OCI-LY3 (cell line): ENCODE data around the gene MYRF.

Source experiments
- H2AFZ ChIP-seq: fragments of 200-600, 300-600 bp; shearing (Covaris generic); 2 replicates; pipeline ENCODE4 v1.6.0; 2014; ENCODE audit warnings: antibody characterized with exemption, low read depth, low read length
- H3K27ac ChIP-seq: fragments of 200-600, 300-600 bp; sonication (generic); 2 replicates; pipeline ENCODE4 v1.5.1; 2014; ENCODE audit warnings: mild to moderate bottlenecking, low read length, moderate library complexity, mixed read lengths
- H3K27me3 ChIP-seq: fragments of 200-600, 300-600 bp; sonication (generic); 2 replicates; pipeline ENCODE4 v1.6.1; 2014; ENCODE audit warnings: low read depth, low read length, mixed read lengths
- H3K36me3 ChIP-seq: fragments of 200-600, 300-600 bp; sonication (generic); replicated peaks from 2 replicates; pipeline ENCODE3; 2014; ENCODE audit warnings: low read depth, low read length, mixed read lengths
- H3K4me1 ChIP-seq: fragments of 300-600, 200-600 bp; sonication (generic); 2 replicates; pipeline ENCODE4 v1.6.1; 2014; ENCODE audit warnings: low read length, mixed read lengths
- H3K4me2 ChIP-seq: fragments of 200-600, 300-600 bp; sonication (generic); 2 replicates; pipeline ENCODE4 v1.6.1; 2014; ENCODE audit warnings: low read length, mixed read lengths
- H3K4me3 ChIP-seq: fragments of 300-600, 200-600 bp; sonication (generic); 2 replicates; pipeline ENCODE4 v1.5.1; 2014; ENCODE audit warnings: antibody characterized with exemption, mild to moderate bottlenecking, low read length, moderate library complexity
- H3K79me2 ChIP-seq: fragments of 300-600, 200-600 bp; shearing (Covaris generic); 2 replicates; pipeline ENCODE4 v1.6.1; 2014; ENCODE audit warnings: mild to moderate bottlenecking, low read length, mixed read lengths
- H3K9ac ChIP-seq: fragments of 300-600, 200-600 bp; shearing (Covaris generic); 2 replicates; pipeline ENCODE4 v1.6.0; 2014; ENCODE audit warnings: mild to moderate bottlenecking, low read length, moderate library complexity
- H3K9me3 ChIP-seq: fragments of 200-600, 300-600 bp; shearing (Covaris generic); 2 replicates; pipeline ENCODE4 v1.6.1; 2014; ENCODE audit warnings: low read length, mixed read lengths; ENCODE audit not compliant: insufficient read depth
- H4K20me1 ChIP-seq: fragments of 200-600, 300-600 bp; sonication (generic); 2 replicates; pipeline ENCODE4 v1.6.1; 2016; ENCODE audit warnings: low read length, mixed read lengths; ENCODE audit not compliant: insufficient read depth
- CTCF ChIP-seq: fragments of 200-600, 300-600 bp; sonication (generic); IDR thresholded peaks from 2 replicates; pipeline ENCODE4 v1.5.1; 2014; ENCODE audit warnings: antibody characterized with exemption, low read length, low read depth
- EZH2phosphoT487 ChIP-seq: fragments of 200-600 bp; shearing (Covaris generic); IDR thresholded peaks from 2 replicates; pipeline ENCODE4 v1.6.1; 2018; ENCODE audit warnings: antibody characterized with exemption, mixed run types, low read depth

MYRF gene

GRCh38 chr11:61797263-61797944, 45.0 kb downstream of the MYRF start:
- Histone ChIP-seq H3K4me3 (no peak overlapping the region), H4K20me1 (peaks cover 14% of the 10 kb centered on the region; the same call in 1 of the 2 replicates), H3K36me3 (peaks cover 62% of the 10 kb centered on the region), H3K4me2 (no peak overlapping the region), H3K27ac (no peak overlapping the region), H3K9ac (no peak overlapping the region), H3K27me3 (no peaks in the 10 kb centered on the region), H3K79me2 (peaks cover 96% of the 10 kb centered on the region), H3K4me1 (peaks cover 35% of the 10 kb centered on the region), H2AFZ (no peak overlapping the region), H3K9me3 (no peaks in the 10 kb centered on the region)
- no peak for TF ChIP-seq EZH2phosphoT487
- peak; percentile 97 for TF ChIP-seq CTCF

GRCh38 chr11:61799665-61800284, 47.3 kb downstream of the MYRF start:
- Histone ChIP-seq H3K27ac (peak overlapping the region; percentile 43), H4K20me1 (peaks cover 18% of the 10 kb centered on the region; the same call in 1 of the 2 replicates), H3K9ac (no peak overlapping the region), H3K27me3 (no peaks in the 10 kb centered on the region), H3K4me2 (peak overlapping the region; percentile 5; the same call in 1 of the 2 replicates), H2AFZ (no peak overlapping the region), H3K4me3 (no peak overlapping the region; the same call in 1 of the 2 replicates), H3K36me3 (peaks cover 79% of the 10 kb centered on the region), H3K79me2 (peaks cover 81% of the 10 kb centered on the region), H3K9me3 (no peaks in the 10 kb centered on the region), H3K4me1 (peaks cover 25% of the 10 kb centered on the region)
- no peak for TF ChIP-seq CTCF
- TF ChIP-seq EZH2phosphoT487 = no peak

- no peak overlapping the region for H3K9ac ChIP-seq
- peaks cover 73% of the 10 kb centered on the region for H3K79me2 ChIP-seq
- no peak for TF ChIP-seq EZH2phosphoT487
- H3K9me3 ChIP-seq = no peaks in the 10 kb centered on the region
- H3K4me1 ChIP-seq = peaks cover 21% of the 10 kb centered on the region
- H3K4me2 ChIP-seq = no peak overlapping the region
- H3K27ac ChIP-seq = no peak overlapping the region
- H3K36me3 ChIP-seq = peaks cover 81% of the 10 kb centered on the region
- peaks cover 18% of the 10 kb centered on the region; the same call in 1 of the 2 replicates for H4K20me1 ChIP-seq
- H3K4me3 ChIP-seq = no peak overlapping the region
- no peaks in the 10 kb centered on the region for H3K27me3 ChIP-seq
- no peak overlapping the region for H2AFZ ChIP-seq
These were observed 48.2 kb downstream of the MYRF start for GRCh38 chr11:61800331-61801281.

GRCh38 chr11:61802605-61803004, 50.2 kb downstream of the MYRF start:
- Histone ChIP-seq H2AFZ (no peak overlapping the region), H3K4me3 (no peak overlapping the region), H3K9ac (no peak overlapping the region), H3K4me2 (no peak overlapping the region), H3K27ac (no peak overlapping the region), H3K36me3 (peaks cover 85% of the 10 kb centered on the region), H3K27me3 (no peaks in the 10 kb centered on the region), H3K9me3 (no peaks in the 10 kb centered on the region), H3K79me2 (peaks cover 53% of the 10 kb centered on the region), H4K20me1 (peaks cover 11% of the 10 kb centered on the region; the same call in 1 of the 2 replicates), H3K4me1 (peaks cover 16% of the 10 kb centered on the region)
- TF ChIP-seq CTCF (no peak), EZH2phosphoT487 (no peak)
